ENCODE data around the gene C16orf46. TPM values are rescaled to one million over a fixed set of nuclear protein-coding genes. Genes with fewer than 3 reads are reported as not detected.

C16orf46 gene
- total RNA-seq, 1 experiment from 2014 or later: 2.0 TPM

- Histone ChIP-seq H3K56ac (ENCODE audit: insufficient read length, low read depth, low read length) (no peak overlapping the region), H2AFZ (ENCODE audit: low read length) (no peak overlapping the region), H3K14ac (ENCODE audit: insufficient read depth, low read length) (no peak overlapping the region), H4K20me1 (ENCODE audit: control insufficient read depth, insufficient read depth, insufficient read length) (no peaks in the 10 kb centered on the region), H3T11ph (ENCODE audit: low read length) (no peak overlapping the region), H2BK120ac (ENCODE audit: low read depth, low read length, poor library complexity, severe bottlenecking) (no peak overlapping the region), H3K9ac (ENCODE audit: extremely low read depth, insufficient read length, low read length) (no peak overlapping the region), H3K27me3 (ENCODE audit: insufficient read depth, low read length) (no peaks in the 10 kb centered on the region), H4K91ac (ENCODE audit: insufficient read length, low read depth, low read length) (no peak overlapping the region), H4K5ac (ENCODE audit: insufficient read length, low read depth, low read length) (no peak overlapping the region), H3K27ac (ENCODE audit: insufficient read length, low read depth, low read length) (no peak overlapping the region), H2BK5ac (ENCODE audit: insufficient read length, low read length) (no peak overlapping the region), H2BK12ac (ENCODE audit: insufficient read length, low read depth, low read length) (no peak overlapping the region), H3K9me3 (ENCODE audit: control insufficient read depth, low read depth, low read length) (no peaks in the 10 kb centered on the region), H4K8ac (replicated peaks; ENCODE audit: insufficient read length, low read depth, low read length) (no peak overlapping the region), H3K79me2 (ENCODE audit: insufficient read depth, low read length) (peaks cover 8% of the 10 kb centered on the region; the same call in 1 of the 2 replicates), H2AK5ac (ENCODE audit: insufficient read length, low read length) (no peak overlapping the region), H3K23me2 (ENCODE audit: insufficient read length, low read depth, low read length, poor library complexity, severe bottlenecking) (peaks cover 7% of the 10 kb centered on the region), H3K4me2 (ENCODE audit: insufficient read depth, insufficient read length, low read length) (no peak overlapping the region), H3K79me1 (ENCODE audit: insufficient read depth, low read depth, low read length, poor library complexity, severe bottlenecking) (peaks cover 3% of the 10 kb centered on the region), H3K4me1 (ENCODE audit: insufficient read depth, low read length) (0 out of 2 replicates have a peak, but pooled peaks cover 5% of the 10 kb centered on the region), H2BK15ac (ENCODE audit: low read depth, low read length) (no peak overlapping the region), H3K4ac (ENCODE audit: low read depth, low read length) (no peak overlapping the region), H3K23ac (ENCODE audit: insufficient read length, low read depth, low read length) (no peak overlapping the region), H3K18ac (ENCODE audit: insufficient read length, low read depth, low read length) (no peak overlapping the region), H2BK20ac (ENCODE audit: low read depth, low read length, poor library complexity, severe bottlenecking) (no peak overlapping the region)
- no CpG with 5 or more reads among the region's 2 CpGs for WGBS (ENCODE audit: extremely low coverage, insufficient read length, low lambda C conversion rate)
- peaks cover 17 to 20% of the 10 kb centered on the region in 2 experiments for H3K4me1 Mint-ChIP-seq
- TF ChIP-seq CTCF (conservative IDR thresholded peaks at IDR 0.05): no peak
- peaks cover 38 to 70% (median 66%) of the 10 kb centered on the region in 3 experiments; a peak in 6 of 7 replicates for H3K36me3 Mint-ChIP-seq (ENCODE audit: insufficient read depth in 1 of 3, low read depth in 3 of 3)
- H3K9me3 Mint-ChIP-seq: peaks cover under 1 to 3% of the 10 kb centered on the region in 2 experiments; a peak in 1 of 5 replicates
- H3K4me3 Mint-ChIP-seq: no peak overlapping the region
- no peaks in the 10 kb centered on the region for H3K27me3 Mint-ChIP-seq (ENCODE audit: low read depth)
- no peak overlapping the region; a peak in 1 of 7 replicates for H3K27ac Mint-ChIP-seq
- no peak for DNase-seq
Observed at GRCh38 chr16:81040131-81040530, 36.9 kb downstream of the C16orf46 start.
